ENCODE data around the gene SYT8.

Gene SYT8

DNA sequence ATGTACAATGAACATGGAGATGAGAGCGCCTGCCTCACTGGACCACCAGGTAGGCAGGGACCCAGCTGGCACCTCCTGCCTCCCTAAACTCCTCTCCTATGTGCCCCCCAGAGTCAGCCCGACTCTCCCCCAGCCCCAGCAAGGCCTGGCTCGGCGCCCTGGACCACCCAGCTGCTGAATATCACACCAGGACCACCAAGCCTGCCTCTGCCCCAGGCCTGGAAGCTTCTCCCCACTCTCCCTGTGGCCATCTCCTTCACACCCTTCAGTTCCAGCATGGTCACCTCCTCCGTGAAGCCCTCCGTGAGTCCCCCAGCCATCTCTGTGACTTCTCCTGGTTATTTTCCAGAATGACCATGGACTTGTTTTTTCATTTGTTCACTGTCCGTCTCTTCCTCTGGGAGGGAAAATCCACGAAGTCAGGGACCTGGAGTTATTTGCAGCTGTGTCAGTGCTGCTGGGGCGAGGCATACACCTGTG is 11.7 kb downstream of the SYT8 start:
- no peak for DNase-seq

GRCh38 chr11:1847006-1847735 is 12.4 kb downstream of the SYT8 start:
- DNase-seq = no peak

GRCh38 chr11:1847926-1848639 is 13.3 kb downstream of the SYT8 start:
- DNase-seq = no peak

- DNase-seq = no peak
Observed at GRCh38 chr11:1848640-1849430, 14.0 kb downstream of the SYT8 start.

- DNase-seq = no peak
Observed at GRCh38 chr11:1851468-1852180, 16.8 kb downstream of the SYT8 start.

GRCh38 chr11:1852271-1852876 is 17.6 kb downstream of the SYT8 start:
- no peak for DNase-seq

- no peak for DNase-seq
Observed at GRCh38 chr11:1852877-1853276, 18.1 kb downstream of the SYT8 start, which contains the start of gene LSP1. Gene LSP1, plus strand, starts transcription at chr11:1853084. Its CDS starts 61 bp downstream, at chr11:1853145.

GRCh38 chr11:1853376-1854131 is 18.8 kb downstream of the SYT8 start:
- no peak for DNase-seq

DNA sequence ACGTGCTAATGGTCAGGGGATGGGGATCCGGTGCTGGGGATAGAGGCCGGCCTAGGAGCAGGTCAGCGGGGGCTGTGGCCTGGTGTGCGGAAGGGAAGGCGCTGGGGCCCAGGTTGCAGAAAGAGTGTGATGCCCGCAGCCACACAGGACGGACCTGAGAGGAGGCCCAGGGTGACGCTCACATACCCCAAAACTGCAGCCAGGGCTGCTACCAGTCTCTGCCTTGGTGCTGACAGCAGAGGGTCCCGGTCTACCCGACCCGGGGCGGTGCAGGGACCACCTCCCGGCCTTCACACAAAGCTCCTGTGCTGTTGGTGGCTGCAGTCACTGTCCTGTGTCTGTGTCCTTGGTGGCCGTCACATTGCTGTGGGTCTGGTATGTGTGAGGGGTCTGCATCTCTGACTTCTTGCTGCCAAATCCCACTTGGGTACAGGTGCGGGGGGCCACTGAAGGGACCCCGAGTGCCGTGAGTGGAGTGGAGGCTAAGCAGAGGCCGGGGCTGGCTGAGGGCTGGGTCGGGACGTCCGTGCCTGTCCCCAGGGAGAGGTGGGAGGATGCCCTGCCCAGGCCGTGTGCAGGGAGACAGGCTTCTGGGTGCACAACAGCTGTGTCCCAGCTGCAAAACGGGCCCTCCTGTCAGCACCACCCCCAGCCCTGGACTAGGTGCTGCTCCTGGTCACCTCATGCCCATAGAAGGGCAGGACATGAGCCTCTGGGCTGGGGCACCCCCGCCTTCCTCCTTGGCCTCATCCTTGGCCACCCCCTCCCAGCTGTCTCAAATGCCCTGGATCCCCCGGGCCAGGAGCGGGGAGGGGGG is 19.6 kb downstream of the SYT8 start:
- no peak for DNase-seq

DNA sequence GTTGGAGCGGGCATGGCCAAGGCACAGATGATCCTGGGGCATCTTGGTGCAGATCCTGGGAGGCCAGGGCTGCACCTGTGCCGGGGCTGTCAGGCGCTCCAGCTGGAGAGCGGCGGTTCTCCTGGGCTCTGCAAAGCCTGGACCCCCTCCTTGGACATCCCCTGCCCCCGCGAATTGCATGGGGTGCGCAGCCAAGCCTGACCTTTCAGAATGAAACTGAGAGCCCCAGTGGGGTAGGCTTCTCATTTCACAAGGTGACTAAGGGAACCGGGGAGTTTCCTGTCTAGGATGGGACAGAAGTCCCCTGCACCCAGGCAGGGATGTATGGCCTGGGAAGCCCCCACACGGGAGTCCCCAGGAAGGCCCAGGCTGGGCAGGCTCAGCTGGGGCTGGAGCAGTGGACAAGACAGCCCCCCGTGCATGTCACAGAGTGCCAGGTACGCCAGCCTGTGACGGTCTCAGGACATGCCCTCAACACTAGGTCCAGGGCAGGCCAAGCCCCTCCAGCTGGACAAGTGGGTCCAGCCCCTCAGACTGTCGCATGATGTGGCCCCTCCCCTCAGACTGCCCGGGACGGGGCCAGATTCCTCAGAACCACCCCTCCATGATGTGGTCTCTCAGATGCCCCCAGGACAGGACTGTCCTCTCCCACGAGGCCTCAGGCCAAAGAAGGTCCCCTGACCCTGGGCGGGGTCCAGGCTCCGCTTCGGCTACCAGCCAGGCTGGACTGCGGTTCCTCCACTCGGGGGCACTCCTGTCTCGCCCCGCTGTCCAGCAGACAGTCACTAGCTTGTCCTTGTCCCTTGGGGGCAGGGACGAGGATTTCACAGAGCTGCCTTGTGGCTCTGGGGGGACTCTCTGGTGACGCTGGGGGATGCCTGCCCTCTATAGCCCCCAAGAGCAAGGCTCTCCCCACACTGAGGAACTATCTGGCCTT is 20.4 kb downstream of the SYT8 start:
- DNase-seq = no peak

- no peak for DNase-seq
Observed at GRCh38 chr11:1855886-1856265, 21.1 kb downstream of the SYT8 start.

- DNase-seq = no peak
Observed at GRCh38 chr11:1856306-1857005, 21.7 kb downstream of the SYT8 start.

DNA sequence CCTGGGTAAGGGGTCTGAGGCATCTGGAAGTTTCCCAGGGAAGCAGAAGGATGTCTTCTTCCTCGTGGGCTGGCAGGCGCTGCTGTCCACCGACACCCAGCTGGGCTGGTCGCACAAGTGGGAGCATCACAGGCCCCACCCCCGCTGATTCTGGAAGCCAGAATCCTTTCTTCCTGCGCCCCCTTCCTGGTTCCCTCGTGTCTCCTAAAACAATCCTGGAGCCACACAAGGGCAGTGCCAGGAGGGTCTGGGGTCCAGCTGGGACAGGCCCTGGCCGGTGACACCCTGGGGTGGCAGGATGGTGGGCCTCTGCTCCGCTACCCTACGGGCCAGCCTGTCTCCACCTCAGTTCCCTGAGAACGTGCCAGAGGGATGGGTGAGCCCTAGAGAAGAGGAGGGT is 22.3 kb downstream of the SYT8 start:
- no peak for DNase-seq

- no peak for DNase-seq
Observed at GRCh38 chr11:1858154-1858553, 23.4 kb downstream of the SYT8 start.

- no peak for DNase-seq
Observed at GRCh38 chr11:1858576-1858975, 23.8 kb downstream of the SYT8 start.

GRCh38 chr11:1859004-1859403 is 24.2 kb downstream of the SYT8 start:
- no peak for DNase-seq

DNA sequence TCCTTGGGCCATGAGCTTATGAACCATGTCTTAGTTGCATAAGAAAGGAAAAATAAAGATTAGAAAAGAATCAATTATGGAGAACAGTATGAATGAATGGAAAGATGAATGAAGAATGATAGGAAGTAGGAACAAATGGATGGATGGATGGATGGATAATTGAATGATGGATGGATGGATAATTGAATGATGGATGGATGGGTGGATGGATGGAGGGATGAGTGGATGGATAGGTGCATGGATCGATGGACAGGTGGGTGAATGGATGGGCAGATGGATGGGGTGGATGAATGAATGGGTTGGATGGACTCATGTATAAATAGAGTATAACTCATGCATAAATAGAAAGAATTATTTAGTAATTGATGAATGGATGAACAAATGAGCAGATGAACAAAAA is 25.3 kb downstream of the SYT8 start:
- no peak for DNase-seq

- DNase-seq = no peak
Observed at GRCh38 chr11:1861435-1862411, 26.9 kb downstream of the SYT8 start.
